ENCODE results near the gene RSRC1. TPM values are rescaled to one million over a fixed set of nuclear protein-coding genes. Genes with fewer than 3 reads are reported as not detected.
"Not testable (repeated sequence)": the region's sequence is repeated elsewhere in the genome, so short reads cannot be mapped to it uniquely, and the experiment has no call there.

RSRC1 gene
- total RNA-seq, 1 donor = 17.0 TPM

GRCh38 chr3:158121295-158121694 lies 11.4 kb downstream of the RSRC1 start:
- no peak for DNase-seq (ENCODE audit: low read depth in 2 of 3, low spot score in 2 of 3)

- not testable (repeated sequence) for DNase-seq (ENCODE audit: low read depth in 2 of 3, low spot score in 2 of 3)
Observed at GRCh38 chr3:158122721-158123120, 12.8 kb downstream of the RSRC1 start.

GRCh38 chr3:158127250-158128219 lies 17.6 kb downstream of the RSRC1 start:
- no peak for DNase-seq (ENCODE audit: low read depth in 2 of 3, low spot score in 2 of 3)

- DNase-seq (ENCODE audit: low read depth in 2 of 3, low spot score in 2 of 3) = no peak
Observed at GRCh38 chr3:158128755-158129154, 18.9 kb downstream of the RSRC1 start.

GRCh38 chr3:158134363-158134762 lies 24.5 kb downstream of the RSRC1 start:
- no peak for DNase-seq (ENCODE audit: low read depth in 2 of 3, low spot score in 2 of 3)

GRCh38 chr3:158140396-158140795 lies 30.5 kb downstream of the RSRC1 start:
- no peak for DNase-seq (ENCODE audit: low read depth in 2 of 3, low spot score in 2 of 3)

- DNase-seq (ENCODE audit: low read depth in 2 of 3, low spot score in 2 of 3) = no peak
Observed at GRCh38 chr3:158148218-158148617, 38.3 kb downstream of the RSRC1 start.

GRCh38 chr3:158152186-158152585 lies 42.3 kb downstream of the RSRC1 start:
- DNase-seq (ENCODE audit: low read depth in 2 of 3, low spot score in 2 of 3) = no peak

GRCh38 chr3:158158969-158159368 lies 49.1 kb downstream of the RSRC1 start:
- no peak for DNase-seq (ENCODE audit: low read depth in 2 of 3, low spot score in 2 of 3)

- no peak for DNase-seq (ENCODE audit: low read depth in 2 of 3, low spot score in 2 of 3)
Observed at GRCh38 chr3:158159714-158160113, 49.8 kb downstream of the RSRC1 start.

- DNase-seq (ENCODE audit: low read depth in 2 of 3, low spot score in 2 of 3) = no peak
Observed at GRCh38 chr3:158160958-158161357, 51.1 kb downstream of the RSRC1 start.

GRCh38 chr3:158165141-158165655 lies 55.3 kb downstream of the RSRC1 start:
- DNase-seq (ENCODE audit: low read depth in 2 of 3, low spot score in 2 of 3) = no peak

GRCh38 chr3:158165730-158166129 lies 55.8 kb downstream of the RSRC1 start:
- no peak for DNase-seq (ENCODE audit: low read depth in 2 of 3, low spot score in 2 of 3)

GRCh38 chr3:158166223-158166622 lies 56.3 kb downstream of the RSRC1 start:
- DNase-seq (ENCODE audit: low read depth in 2 of 3, low spot score in 2 of 3) = no peak

- peak in 2 of 3 donors; percentile 80 to 88 for DNase-seq (ENCODE audit: low read depth in 2 of 3, low spot score in 2 of 3)
Observed at GRCh38 chr3:158167737-158168557, 58.1 kb downstream of the RSRC1 start.

GRCh38 chr3:158169091-158169491 lies 59.2 kb downstream of the RSRC1 start:
- peak in 1 of 3 donors; percentile 7 for DNase-seq (ENCODE audit: low read depth in 2 of 3, low spot score in 2 of 3)

GRCh38 chr3:158181096-158181495 lies 71.2 kb downstream of the RSRC1 start:
- no peak for DNase-seq (ENCODE audit: low read depth in 2 of 3, low spot score in 2 of 3)

GRCh38 chr3:158185711-158186110 lies 75.8 kb downstream of the RSRC1 start:
- DNase-seq (ENCODE audit: low read depth in 2 of 3, low spot score in 2 of 3) = no peak

- peak in 2 of 3 donors; percentile 9 to 52 for DNase-seq (ENCODE audit: low read depth in 2 of 3, low spot score in 2 of 3)
Observed at GRCh38 chr3:158200955-158201354, 91.1 kb downstream of the RSRC1 start.

- no peak for DNase-seq (ENCODE audit: low read depth in 2 of 3, low spot score in 2 of 3)
Observed at GRCh38 chr3:158205324-158205723, 95.4 kb downstream of the RSRC1 start.

GRCh38 chr3:158205994-158206393 lies 96.1 kb downstream of the RSRC1 start:
- no peak for DNase-seq (ENCODE audit: low read depth in 2 of 3, low spot score in 2 of 3)
